HepG2 (cell line): ENCODE results near the gene STARD10. TPM values are rescaled to one million over a fixed set of nuclear protein-coding genes. Genes with fewer than 3 reads are reported as not detected.

Experiments used
- MZF1 ChIP-seq: sonication (generic); formaldehyde crosslinking; IDR thresholded peaks from 2 replicates; pipeline ENCODE4 v1.8.1; 2023; ENCODE audit warnings: mild to moderate bottlenecking, missing genetic modification reagents, borderline replicate concordance
- PHB2 ChIP-seq: fragments of 450-650 bp; IDR thresholded peaks from 2 replicates; pipeline ENCODE4 v1.6.1; 2018; ENCODE audit not compliant: partially characterized antibody
- POLR2G ChIP-seq: fragments of 200-400 bp; formaldehyde crosslinking; IDR thresholded peaks from 2 replicates; pipeline ENCODE4 v1.6.1; 2018; ENCODE audit warnings: mild to moderate bottlenecking, low read depth, low read length, moderate library complexity
- RARA ChIP-seq: IDR thresholded peaks from 2 replicates; pipeline ENCODE4 v1.6.1; 2016; ENCODE audit warnings: missing genetic modification reagents, missing compliant biosample characterization
- SKI ChIP-seq: fragments of 450-650 bp; IDR thresholded peaks from one replicate; pipeline ENCODE4 v1.6.1; 2018; ENCODE audit warnings: mild to moderate bottlenecking; ENCODE audit not compliant: partially characterized antibody
- TSC22D2 ChIP-seq: sonication (generic); formaldehyde crosslinking; IDR thresholded peaks from 2 replicates; pipeline ENCODE4 v1.5.1; 2020; ENCODE audit warnings: missing genetic modification reagents, mild to moderate bottlenecking, borderline replicate concordance
- ZMAT3 ChIP-seq: sonication (generic); formaldehyde crosslinking; conservative IDR thresholded peaks from 2 replicates; pipeline ENCODE4 v1.7.0; 2021; ENCODE audit warnings: missing genetic modification reagents
- polyA plus RNA-seq, 8 experiments: library from polyadenylated mRNA; depleted of rRNA in 3 of 8; stranded (reverse) in 7 of 8; unstranded in 1 of 8; fragments of >200 nt; fragmentation: Illumina TruSeq in 4 of 8; extraction: Trizol in 4 of 8; gene quantifications; 2 replicates each; pipeline versions ENCODE4 v1.2.1 to v1.2.3, GENCODE V29; 2011 to 2016; ENCODE audit warnings: low read depth in 4 of 8, missing spikeins in 1 of 8, mixed read lengths in 1 of 8; ENCODE audit not compliant: insufficient read depth in 1 of 8
- total RNA-seq, 5 experiments: library from RNA; depleted of rRNA; stranded (reverse); fragments of >200 nt; fragmentation: Illumina TruSeq; extraction: Trizol; gene quantifications; 2 replicates each; pipeline ENCODE4 v1.2.3, GENCODE V29; 2016; ENCODE audit warnings: low read depth in 1 of 5
- TF ChIP-seq, protein P1 (sequence below): sonication (generic); formaldehyde crosslinking; conservative IDR thresholded peaks from 2 replicates; pipeline ENCODE4 v1.4.0; 2020; ENCODE audit warnings: missing genetic modification reagents
- TF ChIP-seq, protein P2 (sequence below): sonication (generic); formaldehyde crosslinking; IDR thresholded peaks from 2 replicates; pipeline ENCODE4 v1.4.0; 2020; ENCODE audit warnings: missing genetic modification reagents
- TF ChIP-seq, protein P3 (sequence below): sonication (generic); formaldehyde crosslinking; IDR thresholded peaks from 2 replicates; pipeline ENCODE4 v1.4.0; 2020; ENCODE audit warnings: missing genetic modification reagents
- TF ChIP-seq, protein P4 (sequence below): sonication (generic); formaldehyde crosslinking; IDR thresholded peaks from 2 replicates; pipeline ENCODE4 v1.5.0; 2020; ENCODE audit warnings: mild to moderate bottlenecking, missing genetic modification reagents, borderline replicate concordance

The STARD10 gene
- total and polyA plus RNA-seq, 2 of the 13 experiments (the other 11 are each of a cell fraction or from before 2014, with no cell fraction given) = 260 to 341 TPM

DNA sequence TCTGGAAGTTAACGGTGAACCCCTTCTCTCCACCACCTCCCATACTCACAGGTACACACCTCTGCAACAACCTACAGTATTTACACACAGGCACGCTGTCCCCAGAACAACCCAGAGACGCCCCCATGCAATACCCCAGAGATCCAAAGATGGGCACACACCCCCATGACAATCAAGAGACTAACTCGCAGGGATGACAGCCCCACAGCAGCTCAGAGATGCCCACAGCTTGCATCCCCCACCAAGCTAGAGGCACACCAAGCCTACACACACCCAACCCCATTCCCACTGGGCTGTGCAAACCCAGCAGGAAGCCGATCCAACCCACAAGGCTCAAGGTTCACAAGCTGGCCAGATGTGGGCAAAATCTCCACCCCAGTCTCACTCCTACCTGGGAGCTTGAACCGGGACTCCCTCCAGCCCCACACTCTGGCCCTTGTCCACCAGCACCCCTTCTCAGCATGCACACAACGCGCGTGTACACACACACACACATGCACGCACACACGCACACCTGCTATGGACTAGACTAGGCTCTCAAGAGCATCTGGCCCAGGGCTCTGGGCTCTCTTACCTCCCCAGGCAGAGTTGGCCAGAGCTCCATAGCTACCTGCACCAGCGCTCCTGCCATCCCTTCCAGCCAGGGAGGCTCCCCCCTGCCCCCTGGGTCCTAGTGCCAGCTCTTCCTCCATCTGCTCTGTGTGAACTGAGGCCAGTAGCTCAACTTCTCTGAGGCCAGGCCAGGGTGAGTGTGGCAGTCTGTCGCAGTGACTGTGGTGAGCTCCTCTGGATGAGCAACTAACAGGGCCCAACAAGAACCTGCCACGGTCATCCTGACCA, 11.5 kb downstream of the STARD10 start (continued):
- TF ChIP-seq TSC22D2 (CRISPR knock-in tag) (no peak), MZF1 (CRISPR knock-in tag) (0 out of 2 replicates have a peak, but pooled peaks have one; percentile 77), POLR2G (peak; percentile 84), RARA (no peak), ZMAT3 (no peak), PHB2 (no peak), SKI (no peak)
- TF ChIP-seq, protein P1, sequence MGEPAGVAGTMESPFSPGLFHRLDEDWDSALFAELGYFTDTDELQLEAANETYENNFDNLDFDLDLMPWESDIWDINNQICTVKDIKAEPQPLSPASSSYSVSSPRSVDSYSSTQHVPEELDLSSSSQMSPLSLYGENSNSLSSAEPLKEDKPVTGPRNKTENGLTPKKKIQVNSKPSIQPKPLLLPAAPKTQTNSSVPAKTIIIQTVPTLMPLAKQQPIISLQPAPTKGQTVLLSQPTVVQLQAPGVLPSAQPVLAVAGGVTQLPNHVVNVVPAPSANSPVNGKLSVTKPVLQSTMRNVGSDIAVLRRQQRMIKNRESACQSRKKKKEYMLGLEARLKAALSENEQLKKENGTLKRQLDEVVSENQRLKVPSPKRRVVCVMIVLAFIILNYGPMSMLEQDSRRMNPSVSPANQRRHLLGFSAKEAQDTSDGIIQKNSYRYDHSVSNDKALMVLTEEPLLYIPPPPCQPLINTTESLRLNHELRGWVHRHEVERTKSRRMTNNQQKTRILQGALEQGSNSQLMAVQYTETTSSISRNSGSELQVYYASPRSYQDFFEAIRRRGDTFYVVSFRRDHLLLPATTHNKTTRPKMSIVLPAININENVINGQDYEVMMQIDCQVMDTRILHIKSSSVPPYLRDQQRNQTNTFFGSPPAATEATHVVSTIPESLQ = no peak
- TF ChIP-seq, protein P2, sequence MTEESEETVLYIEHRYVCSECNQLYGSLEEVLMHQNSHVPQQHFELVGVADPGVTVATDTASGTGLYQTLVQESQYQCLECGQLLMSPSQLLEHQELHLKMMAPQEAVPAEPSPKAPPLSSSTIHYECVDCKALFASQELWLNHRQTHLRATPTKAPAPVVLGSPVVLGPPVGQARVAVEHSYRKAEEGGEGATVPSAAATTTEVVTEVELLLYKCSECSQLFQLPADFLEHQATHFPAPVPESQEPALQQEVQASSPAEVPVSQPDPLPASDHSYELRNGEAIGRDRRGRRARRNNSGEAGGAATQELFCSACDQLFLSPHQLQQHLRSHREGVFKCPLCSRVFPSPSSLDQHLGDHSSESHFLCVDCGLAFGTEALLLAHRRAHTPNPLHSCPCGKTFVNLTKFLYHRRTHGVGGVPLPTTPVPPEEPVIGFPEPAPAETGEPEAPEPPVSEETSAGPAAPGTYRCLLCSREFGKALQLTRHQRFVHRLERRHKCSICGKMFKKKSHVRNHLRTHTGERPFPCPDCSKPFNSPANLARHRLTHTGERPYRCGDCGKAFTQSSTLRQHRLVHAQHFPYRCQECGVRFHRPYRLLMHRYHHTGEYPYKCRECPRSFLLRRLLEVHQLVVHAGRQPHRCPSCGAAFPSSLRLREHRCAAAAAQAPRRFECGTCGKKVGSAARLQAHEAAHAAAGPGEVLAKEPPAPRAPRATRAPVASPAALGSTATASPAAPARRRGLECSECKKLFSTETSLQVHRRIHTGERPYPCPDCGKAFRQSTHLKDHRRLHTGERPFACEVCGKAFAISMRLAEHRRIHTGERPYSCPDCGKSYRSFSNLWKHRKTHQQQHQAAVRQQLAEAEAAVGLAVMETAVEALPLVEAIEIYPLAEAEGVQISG = no peak; the same call in 1 of the 2 replicates
- TF ChIP-seq, protein P3, sequence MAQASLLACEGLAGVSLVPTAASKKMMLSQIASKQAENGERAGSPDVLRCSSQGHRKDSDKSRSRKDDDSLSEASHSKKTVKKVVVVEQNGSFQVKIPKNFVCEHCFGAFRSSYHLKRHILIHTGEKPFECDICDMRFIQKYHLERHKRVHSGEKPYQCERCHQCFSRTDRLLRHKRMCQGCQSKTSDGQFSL = peak; percentile 57; the same call in 1 of the 2 replicates
- TF ChIP-seq, protein P4, sequence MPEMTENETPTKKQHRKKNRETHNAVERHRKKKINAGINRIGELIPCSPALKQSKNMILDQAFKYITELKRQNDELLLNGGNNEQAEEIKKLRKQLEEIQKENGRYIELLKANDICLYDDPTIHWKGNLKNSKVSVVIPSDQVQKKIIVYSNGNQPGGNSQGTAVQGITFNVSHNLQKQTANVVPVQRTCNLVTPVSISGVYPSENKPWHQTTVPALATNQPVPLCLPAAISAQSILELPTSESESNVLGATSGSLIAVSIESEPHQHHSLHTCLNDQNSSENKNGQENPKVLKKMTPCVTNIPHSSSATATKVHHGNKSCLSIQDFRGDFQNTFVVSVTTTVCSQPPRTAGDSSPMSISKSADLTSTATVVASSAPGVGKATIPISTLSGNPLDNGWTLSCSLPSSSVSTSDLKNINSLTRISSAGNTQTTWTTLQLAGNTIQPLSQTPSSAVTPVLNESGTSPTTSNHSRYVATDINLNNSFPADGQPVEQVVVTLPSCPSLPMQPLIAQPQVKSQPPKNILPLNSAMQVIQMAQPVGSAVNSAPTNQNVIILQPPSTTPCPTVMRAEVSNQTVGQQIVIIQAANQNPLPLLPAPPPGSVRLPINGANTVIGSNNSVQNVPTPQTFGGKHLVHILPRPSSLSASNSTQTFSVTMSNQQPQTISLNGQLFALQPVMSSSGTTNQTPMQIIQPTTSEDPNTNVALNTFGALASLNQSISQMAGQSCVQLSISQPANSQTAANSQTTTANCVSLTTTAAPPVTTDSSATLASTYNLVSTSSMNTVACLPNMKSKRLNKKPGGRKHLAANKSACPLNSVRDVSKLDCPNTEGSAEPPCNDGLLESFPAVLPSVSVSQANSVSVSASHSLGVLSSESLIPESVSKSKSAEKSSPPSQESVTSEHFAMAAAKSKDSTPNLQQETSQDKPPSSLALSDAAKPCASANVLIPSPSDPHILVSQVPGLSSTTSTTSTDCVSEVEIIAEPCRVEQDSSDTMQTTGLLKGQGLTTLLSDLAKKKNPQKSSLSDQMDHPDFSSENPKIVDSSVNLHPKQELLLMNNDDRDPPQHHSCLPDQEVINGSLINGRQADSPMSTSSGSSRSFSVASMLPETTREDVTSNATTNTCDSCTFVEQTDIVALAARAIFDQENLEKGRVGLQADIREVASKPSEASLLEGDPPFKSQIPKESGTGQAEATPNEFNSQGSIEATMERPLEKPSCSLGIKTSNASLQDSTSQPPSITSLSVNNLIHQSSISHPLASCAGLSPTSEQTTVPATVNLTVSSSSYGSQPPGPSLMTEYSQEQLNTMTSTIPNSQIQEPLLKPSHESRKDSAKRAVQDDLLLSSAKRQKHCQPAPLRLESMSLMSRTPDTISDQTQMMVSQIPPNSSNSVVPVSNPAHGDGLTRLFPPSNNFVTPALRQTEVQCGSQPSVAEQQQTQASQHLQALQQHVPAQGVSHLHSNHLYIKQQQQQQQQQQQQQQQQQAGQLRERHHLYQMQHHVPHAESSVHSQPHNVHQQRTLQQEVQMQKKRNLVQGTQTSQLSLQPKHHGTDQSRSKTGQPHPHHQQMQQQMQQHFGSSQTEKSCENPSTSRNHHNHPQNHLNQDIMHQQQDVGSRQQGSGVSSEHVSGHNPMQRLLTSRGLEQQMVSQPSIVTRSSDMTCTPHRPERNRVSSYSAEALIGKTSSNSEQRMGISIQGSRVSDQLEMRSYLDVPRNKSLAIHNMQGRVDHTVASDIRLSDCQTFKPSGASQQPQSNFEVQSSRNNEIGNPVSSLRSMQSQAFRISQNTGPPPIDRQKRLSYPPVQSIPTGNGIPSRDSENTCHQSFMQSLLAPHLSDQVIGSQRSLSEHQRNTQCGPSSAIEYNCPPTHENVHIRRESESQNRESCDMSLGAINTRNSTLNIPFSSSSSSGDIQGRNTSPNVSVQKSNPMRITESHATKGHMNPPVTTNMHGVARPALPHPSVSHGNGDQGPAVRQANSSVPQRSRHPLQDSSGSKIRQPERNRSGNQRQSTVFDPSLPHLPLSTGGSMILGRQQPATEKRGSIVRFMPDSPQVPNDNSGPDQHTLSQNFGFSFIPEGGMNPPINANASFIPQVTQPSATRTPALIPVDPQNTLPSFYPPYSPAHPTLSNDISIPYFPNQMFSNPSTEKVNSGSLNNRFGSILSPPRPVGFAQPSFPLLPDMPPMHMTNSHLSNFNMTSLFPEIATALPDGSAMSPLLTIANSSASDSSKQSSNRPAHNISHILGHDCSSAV (CRISPR knock-in tag) = no peak
